HepG2 (cell line): ENCODE results near the gene XRCC1. TPM values are rescaled to one million over a fixed set of nuclear protein-coding genes. Genes with fewer than 3 reads are reported as not detected.

Experiments
- ATAC-seq: fragments of 200-7000 bp; cut with Tn5 transposase; 3 replicates; pipeline ENCODE4 v1.9.1; 2020; ENCODE audit warnings: mild to moderate bottlenecking, moderate library complexity
- BruUV-seq: library from RNA; stranded (reverse); fragments of 400-500 nt; replicated peaks from 2 replicates; lab custom pipeline; 2021; lab: Mats Ljungman, UMichigan
- CTCF ChIA-PET: fragments of 300-600 bp; formaldehyde crosslinking; extraction: SDS; loops from one replicate; lab custom pipeline; 2021; ENCODE audit warnings: low total read pairs, inconsistent platforms, low intra/inter-chr PET ratio; lab: Yijun Ruan, JAX
- POLR2A ChIA-PET: fragments of 350-600 bp; sonication (Branson Sonifier 250); formaldehyde crosslinking; loops from one replicate; lab custom pipeline; 2020; ENCODE audit warnings: antibody characterized with exemption, inconsistent platforms; lab: Yijun Ruan, JAX
- DNase-seq: peaks from one replicate; pipeline ENCODE4 v3.0.0-alpha.2; 2015; ENCODE audit warnings: low spot score
- FAIRE-seq: peaks from 3 replicates; lab custom pipeline; 2011; peaks lifted over from hg19 to GRCh38; lab: Jason Lieb, UNC
- H2AFZ ChIP-seq: one replicate; pipeline ENCODE4 v1.6.1; 2011; ENCODE audit warnings: low read length, inconsistent platforms
- H3K27ac ChIP-seq: fragments of 300-600 bp; 3 replicates; pipeline ENCODE4 v1.8.0; 2011; ENCODE audit warnings: mixed run types, mild to moderate bottlenecking, mixed read lengths, low read length, inconsistent platforms; ENCODE audit not compliant: insufficient read depth; ENCODE audit errors: extremely low read length
- H3K27me3 ChIP-seq, 2 experiments: fragments of 200-600 bp in 1 of 2; 2 replicates in 1 of 2; 3 replicates in 1 of 2; pipeline versions ENCODE4 v1.6.0 to v1.8.0; 2011; ENCODE audit warnings: low read length in 2 of 2, mild to moderate bottlenecking in 2 of 2, moderate library complexity in 2 of 2, inconsistent platforms in 1 of 2; ENCODE audit not compliant: insufficient read depth in 2 of 2, control insufficient read depth in 1 of 2
- H3K36me3 ChIP-seq, 2 experiments: fragments of 200-600 bp in 1 of 2; replicated peaks in 1 of 2; 2 replicates in 1 of 2; 3 replicates in 1 of 2; pipeline versions ENCODE4 v1.5.1 to v1.8.0; 2011; ENCODE audit warnings: low read length in 2 of 2, inconsistent platforms in 1 of 2; ENCODE audit not compliant: insufficient read depth in 2 of 2, control insufficient read depth in 1 of 2
- H3K4me1 ChIP-seq: 2 replicates; pipeline ENCODE4 v1.5.1; 2012; ENCODE audit warnings: low read length, inconsistent platforms; ENCODE audit not compliant: insufficient read depth
- H3K4me2 ChIP-seq: 2 replicates; pipeline ENCODE4 v1.6.0; 2011; ENCODE audit warnings: low read depth, low read length, inconsistent platforms
- H3K4me3 ChIP-seq, 3 experiments: fragments of 200-600 bp in 1 of 3; sonication (generic), shearing (Covaris generic) in 1 of 3; replicated peaks in 1 of 3; 2 replicates each; pipeline ENCODE4 v1.5.1; 2011 to 2016; ENCODE audit warnings: low read length in 3 of 3, inconsistent platforms in 2 of 3, low read depth in 2 of 3, mild to moderate bottlenecking in 2 of 3, control low read depth in 1 of 3, mixed read lengths in 1 of 3; ENCODE audit not compliant: insufficient read depth in 1 of 3
- H3K79me2 ChIP-seq: one replicate; pipeline ENCODE4 v1.6.1; 2011; ENCODE audit warnings: low read length, inconsistent platforms; ENCODE audit not compliant: insufficient read depth
- H3K9ac ChIP-seq: 2 replicates; pipeline ENCODE4 v1.6.0; 2011; ENCODE audit warnings: mild to moderate bottlenecking, low read depth, low read length, inconsistent platforms; ENCODE audit not compliant: insufficient read depth
- H3K9me3 ChIP-seq: 2 replicates; pipeline ENCODE4 v1.5.1; 2012; ENCODE audit warnings: mild to moderate bottlenecking, low read length
- H4K20me1 ChIP-seq: 2 replicates; pipeline ENCODE4 v1.6.0; 2011; ENCODE audit warnings: inconsistent platforms, mild to moderate bottlenecking, low read length, moderate library complexity; ENCODE audit not compliant: insufficient read depth
- AGO2 ChIP-seq: fragments of 200-400 bp; formaldehyde crosslinking; optimal IDR thresholded peaks from 2 replicates; pipeline ENCODE3; 2017; ENCODE audit warnings: mild to moderate bottlenecking, low read depth, low read length, moderate library complexity
- DMAP1 ChIP-seq: IDR thresholded peaks from 2 replicates; pipeline ENCODE4 v1.6.1; 2016
- GATAD1 ChIP-seq: IDR thresholded peaks from 2 replicates; pipeline ENCODE4 v1.6.1; 2016; ENCODE audit warnings: missing genetic modification reagents, missing compliant biosample characterization
- IKZF1 ChIP-seq: fragments of 450-650 bp; IDR thresholded peaks from 2 replicates; pipeline ENCODE4 v1.7.1; 2016
- KDM6A ChIP-seq: IDR thresholded peaks from 2 replicates; pipeline ENCODE4 v1.6.1; 2016; ENCODE audit warnings: low read depth
- SCMH1 ChIP-seq: sonication (generic); formaldehyde crosslinking; IDR thresholded peaks from 2 replicates; pipeline ENCODE4 v1.9.0; 2021; ENCODE audit warnings: missing genetic modification reagents, mild to moderate bottlenecking, borderline replicate concordance
- STAT5B ChIP-seq: sonication (generic); formaldehyde crosslinking; IDR thresholded peaks from 2 replicates; pipeline ENCODE4 v1.4.0; 2020; ENCODE audit warnings: missing genetic modification reagents
- TCF7L2 ChIP-seq: IDR thresholded peaks from 2 replicates; pipeline ENCODE4 v1.6.1; 2011; ENCODE audit warnings: mild to moderate bottlenecking, low read depth, low read length, moderate library complexity
- ZFP1 ChIP-seq: IDR thresholded peaks from 2 replicates; pipeline ENCODE4 v1.6.1; 2016
- ZNF292 ChIP-seq: sonication (generic); formaldehyde crosslinking; IDR thresholded peaks from 2 replicates; pipeline ENCODE4 v1.8.1; 2022; ENCODE audit warnings: mild to moderate bottlenecking, low read depth, missing genetic modification reagents, borderline replicate concordance
- ZNF296 ChIP-seq: sonication (generic); formaldehyde crosslinking; conservative IDR thresholded peaks from 2 replicates; pipeline ENCODE4 v1.5.0; 2020; ENCODE audit warnings: mild to moderate bottlenecking, missing genetic modification reagents
- ZNF350 ChIP-seq: sonication (generic); formaldehyde crosslinking; IDR thresholded peaks from 2 replicates; pipeline ENCODE4 v1.4.0; 2020; ENCODE audit warnings: mild to moderate bottlenecking, low read depth, missing genetic modification reagents, borderline replicate concordance
- ZNF354B ChIP-seq: sonication (generic); formaldehyde crosslinking; IDR thresholded peaks from 2 replicates; pipeline ENCODE4 v1.8.0; 2022; ENCODE audit warnings: mild to moderate bottlenecking, missing genetic modification reagents
- ZNF547 ChIP-seq: sonication (generic); formaldehyde crosslinking; IDR thresholded peaks from 2 replicates; pipeline ENCODE4 v1.5.1; 2020; ENCODE audit warnings: mild to moderate bottlenecking, missing genetic modification reagents
- ZNF598 ChIP-seq: sonication (generic); formaldehyde crosslinking; IDR thresholded peaks from 2 replicates; pipeline ENCODE4 v1.5.1; 2020; ENCODE audit warnings: mild to moderate bottlenecking, missing genetic modification reagents, borderline replicate concordance
- WGBS: methylation state at CpG from one replicate; pipeline ENCODE4 v1.1.6; 2017; ENCODE audit warnings: low lambda C conversion rate; 5-methylcytosine and 5-hydroxymethylcytosine counted together
- in situ Hi-C: cut with HindIII; loops from 2 replicates; pipeline ENCODE4 v1.10.0; 2017; ENCODE audit warnings: low pct_unique_long_range_greater_than_20kb; ENCODE audit not compliant: extremely low pct_ligation_motif_present
- intact Hi-C: fragments of 100-400 bp; cut with micrococcal nuclease; formaldehyde crosslinking; loops from one replicate; pipeline ENCODE4 v1.10.0; 2022; ENCODE audit not compliant: unreplicated experiment
- polyA plus RNA-seq, 8 experiments: library from polyadenylated mRNA; depleted of rRNA in 3 of 8; stranded (reverse) in 7 of 8; unstranded in 1 of 8; fragments of >200 nt; fragmentation: Illumina TruSeq in 4 of 8; extraction: Trizol in 4 of 8; gene quantifications; 2 replicates each; pipeline versions ENCODE4 v1.2.1 to v1.2.3, GENCODE V29; 2011 to 2016; ENCODE audit warnings: low read depth in 4 of 8, missing spikeins in 1 of 8, mixed read lengths in 1 of 8; ENCODE audit not compliant: insufficient read depth in 1 of 8
- total RNA-seq, 5 experiments: library from RNA; depleted of rRNA; stranded (reverse); fragments of >200 nt; fragmentation: Illumina TruSeq; extraction: Trizol; gene quantifications; 2 replicates each; pipeline ENCODE4 v1.2.3, GENCODE V29; 2016; ENCODE audit warnings: low read depth in 1 of 5

The XRCC1 gene
- total and polyA plus RNA-seq, 2 of the 13 experiments (the other 11 are each of a cell fraction or from before 2014, with no cell fraction given), result 24.7 to 26.3 TPM

- H3K9me3 ChIP-seq, result no peaks in the 10 kb centered on the region
- in situ Hi-C loops (no loop called here), intact Hi-C loops (no loop called here)
- no peak overlapping the region for H3K27ac ChIP-seq
- peaks cover 8% of the 10 kb centered on the region for H3K79me2 ChIP-seq
- POLR2A ChIA-PET, result no interaction called here
- no peak for ATAC-seq
- no peaks in the 10 kb centered on the region for H3K36me3 ChIP-seq
- no peaks in the 10 kb centered on the region; a peak in 1 of 5 replicates for H3K27me3 ChIP-seq
- no peak for FAIRE-seq
- TF ChIP-seq ZNF292 (CRISPR knock-in tag), result no peak
- H3K9ac ChIP-seq, result no peak overlapping the region
- H4K20me1 ChIP-seq, result no peaks in the 10 kb centered on the region
- BruUV-seq, result no TSS peak
- H3K4me2 ChIP-seq, result no peak overlapping the region
- CTCF ChIA-PET, result no interaction called here
- H3K4me3 ChIP-seq, result no peak overlapping the region
- WGBS, result 32% methylated on average over 3 of the region's 3 CpGs
- no peak overlapping the region for H2AFZ ChIP-seq
- H3K4me1 ChIP-seq, result peaks cover 16% of the 10 kb centered on the region; the same call in 1 of the 2 replicates
- DNase-seq, result no peak
Measured at GRCh38 chr19:43578787-43579186, 3.5 kb upstream of the XRCC1 start.

GRCh38 chr19:43575955-43576878 is 890 bp upstream of the XRCC1 start:
- DNase-seq (no peak), ATAC-seq (no peak), FAIRE-seq (no peak)
- in situ Hi-C loops, result no loop called here
- peaks cover 8% of the 10 kb centered on the region for H3K79me2 ChIP-seq
- ChIA-PET POLR2A (interaction anchor here (1.8 kb wide), 1 partner anchor 21 kb away, joined by 3 read pairs; no protein-coding TSS in a partner anchor), CTCF (no interaction called here)
- peak overlapping the region; percentile 53 for H3K27ac ChIP-seq
- no peaks in the 10 kb centered on the region for H3K9me3 ChIP-seq
- H3K4me2 ChIP-seq, result peak overlapping the region; percentile 70
- H4K20me1 ChIP-seq, result no peaks in the 10 kb centered on the region
- intact Hi-C loops, result loop anchor here (1.0 kb wide), 1 partner anchor 20 kb away; the partner anchor contains the start of genes IRGQ and ZNF576
- 93% methylated on average over 36 of the region's 37 CpGs for WGBS
- H3K4me1 ChIP-seq, result peaks cover 19% of the 10 kb centered on the region; the same call in 1 of the 2 replicates
- H3K27me3 ChIP-seq, result no peaks in the 10 kb centered on the region; a peak in 1 of 5 replicates
- peak overlapping the region; percentile 47; the same call in 1 of the 2 replicates for H3K9ac ChIP-seq
- H3K4me3 ChIP-seq, result peak overlapping the region in 2 of 3 experiments; percentile 35 to 87; a peak in 1 of 6 replicates
- BruUV-seq, result no TSS peak
- H2AFZ ChIP-seq, result no peak overlapping the region
- H3K36me3 ChIP-seq, result 0 out of 5 replicates have a peak, but pooled peaks cover 0 to 1% of the 10 kb centered on the region in 2 experiments
- TF ChIP-seq ZNF350 (CRISPR knock-in tag), result no peak
- no peak for TF ChIP-seq ZNF296 (CRISPR knock-in tag)
- no peak for TF ChIP-seq IKZF1
- no peak for TF ChIP-seq ZNF598 (CRISPR knock-in tag)
- TF ChIP-seq KDM6A (CRISPR knock-in tag), result no peak
- TF ChIP-seq ZFP1 (CRISPR knock-in tag), result no peak
- TF ChIP-seq ZNF354B (CRISPR knock-in tag), result no peak
- TF ChIP-seq DMAP1 (CRISPR knock-in tag), result 0 out of 2 replicates have a peak, but pooled peaks have one; percentile 1
- TF ChIP-seq SCMH1 (CRISPR knock-in tag), result no peak
- TF ChIP-seq TCF7L2, result no peak
- no peak for TF ChIP-seq ZNF547 (CRISPR knock-in tag)
- TF ChIP-seq GATAD1 (CRISPR knock-in tag), result no peak
- no peak for TF ChIP-seq STAT5B
- TF ChIP-seq AGO2, result no peak
